ENCODE results near the gene LRCH1. TPM values are rescaled to one million over a fixed set of nuclear protein-coding genes. Genes with fewer than 3 reads are reported as not detected.

LRCH1 gene
- total RNA-seq, 1 donor from 2014 or later, result 17.1 TPM

DNA sequence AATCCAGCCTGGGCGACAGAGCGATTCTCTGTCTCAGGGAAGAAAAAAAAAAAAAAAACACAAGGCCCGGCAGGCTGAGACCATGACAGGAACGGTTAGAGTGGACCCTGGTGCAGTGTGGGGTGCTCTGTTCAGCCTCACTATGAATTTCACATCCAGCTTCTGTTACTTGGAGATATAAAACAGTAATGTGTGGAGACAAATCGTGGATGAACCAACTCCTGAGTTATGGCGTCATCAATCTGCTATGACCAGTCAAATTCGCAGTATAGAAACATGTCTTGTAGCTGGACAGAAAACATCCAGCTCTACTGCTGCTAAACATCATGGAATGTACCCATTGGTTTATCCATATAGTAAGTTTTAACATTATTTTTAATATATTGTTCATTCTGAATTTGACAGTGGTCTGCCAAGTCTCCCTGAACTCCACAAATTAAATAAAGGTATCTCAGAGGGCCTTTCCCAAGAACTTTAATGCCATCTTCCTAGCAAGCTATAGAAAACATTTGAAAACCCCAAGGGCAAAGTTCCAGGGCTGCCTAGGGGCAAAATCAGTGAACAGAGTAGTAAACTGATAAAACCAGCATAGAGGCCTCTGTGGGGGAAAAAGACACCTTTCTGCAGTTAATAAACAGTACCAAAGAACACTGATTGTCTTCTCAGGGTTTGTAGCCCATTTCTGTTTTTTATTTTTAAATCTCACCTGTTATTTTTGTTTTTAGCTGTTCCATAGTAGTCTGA lies 75.8 kb downstream of the LRCH1 start:
- FAIRE-seq (no peak), DNase-seq (ENCODE audit: low spot score in 2 of 2) (no peak)

DNA sequence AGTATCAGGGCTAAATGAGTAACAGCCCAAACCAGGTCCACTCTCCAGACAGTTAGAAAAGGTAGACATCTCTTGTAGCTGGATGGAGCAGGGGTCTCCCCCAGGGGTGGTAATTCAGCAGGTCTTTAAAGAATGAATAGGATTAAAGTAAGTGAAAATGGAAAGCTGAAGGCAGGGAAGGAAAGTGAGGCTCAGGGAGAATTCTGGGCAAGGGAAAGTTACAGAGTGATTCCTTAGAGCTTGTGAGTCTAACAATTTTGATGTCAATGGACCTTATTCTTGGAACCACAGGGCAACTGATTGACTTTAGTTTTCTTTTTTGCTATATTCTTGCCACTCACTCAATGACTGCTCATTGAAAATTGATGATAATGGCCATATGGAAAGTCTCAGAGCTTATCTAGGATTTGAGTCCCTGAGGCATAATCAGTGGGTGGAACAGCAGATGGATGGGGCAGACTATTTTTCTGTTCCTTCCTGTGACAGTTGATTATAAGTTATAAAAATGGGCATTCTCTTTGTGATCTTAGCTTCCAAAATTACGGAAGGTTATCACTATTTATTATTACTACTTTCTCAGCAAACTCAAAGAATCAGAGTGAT lies 76.9 kb downstream of the LRCH1 start:
- no peak for FAIRE-seq
- no peak for DNase-seq (ENCODE audit: low spot score in 2 of 2)

GRCh38 chr13:46630431-46631178 lies 77.6 kb downstream of the LRCH1 start:
- no peak for DNase-seq (ENCODE audit: low spot score in 2 of 2)

GRCh38 chr13:46631179-46631542 lies 78.2 kb downstream of the LRCH1 start:
- DNase-seq (ENCODE audit: low spot score in 2 of 2) (no peak), FAIRE-seq (no peak)

More at GRCh38 chr13:46630431-46631178, 77.6 kb downstream of the LRCH1 start:
- FAIRE-seq, result no peak

DNA sequence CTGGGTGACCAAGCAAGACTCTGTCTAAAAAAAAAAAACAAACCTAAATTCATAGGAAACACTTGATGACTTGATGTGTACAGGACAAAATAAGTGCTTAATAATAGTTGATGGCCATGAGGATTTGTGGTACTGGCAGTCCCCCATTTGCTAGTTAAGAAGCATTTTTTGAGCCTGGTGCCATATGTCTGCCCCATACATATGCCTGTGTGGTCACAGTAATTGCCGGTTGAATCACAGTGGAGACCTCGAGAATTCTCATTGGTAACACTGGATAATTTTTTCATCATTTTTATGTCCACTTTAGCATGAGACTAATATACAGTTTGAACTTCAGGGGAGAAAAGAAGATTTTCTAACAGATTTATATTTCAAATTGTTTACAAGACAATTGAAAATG lies 79.2 kb downstream of the LRCH1 start:
- no peak for DNase-seq (ENCODE audit: low spot score in 2 of 2)
- no peak for FAIRE-seq

GRCh38 chr13:46633416-46633815 lies 80.4 kb downstream of the LRCH1 start:
- DNase-seq (ENCODE audit: low spot score in 2 of 2), result no peak
- FAIRE-seq, result no peak

- FAIRE-seq (no peak), DNase-seq (ENCODE audit: low spot score in 2 of 2) (no peak)
Observed at GRCh38 chr13:46636451-46636850, 83.5 kb downstream of the LRCH1 start.

GRCh38 chr13:46637213-46637612 lies 84.2 kb downstream of the LRCH1 start:
- no peak for DNase-seq (ENCODE audit: low spot score in 2 of 2)
- FAIRE-seq, result no peak

DNA sequence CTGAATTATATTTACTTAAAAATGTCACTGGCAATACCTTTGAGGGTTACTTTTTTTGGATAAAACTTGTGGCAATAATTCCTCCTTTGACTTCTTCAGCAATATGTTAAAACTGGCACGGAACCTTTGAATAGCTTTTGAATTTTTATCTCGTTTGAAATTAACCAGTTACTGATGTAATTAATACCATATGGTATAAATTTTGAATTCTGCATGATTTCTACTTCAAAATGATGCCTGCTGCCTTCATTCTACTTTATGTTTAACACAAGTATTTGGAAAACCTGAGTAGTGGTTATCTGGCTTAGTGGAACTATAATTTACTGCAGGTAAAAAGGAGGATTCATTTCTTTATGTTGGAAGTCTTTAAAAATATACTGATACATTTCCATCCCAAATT lies 85.3 kb downstream of the LRCH1 start:
- no peak for FAIRE-seq
- DNase-seq (ENCODE audit: low spot score in 2 of 2), result no peak

GRCh38 chr13:46639033-46639981 lies 86.3 kb downstream of the LRCH1 start:
- DNase-seq (ENCODE audit: low spot score in 2 of 2) (no peak), FAIRE-seq (no peak)

- FAIRE-seq (no peak), DNase-seq (ENCODE audit: low spot score in 2 of 2) (no peak)
Observed at GRCh38 chr13:46640843-46641242, 87.9 kb downstream of the LRCH1 start.

- FAIRE-seq, result no peak
- no peak for DNase-seq (ENCODE audit: low spot score in 2 of 2)
Observed at GRCh38 chr13:46641274-46642081, 88.5 kb downstream of the LRCH1 start.

- DNase-seq (ENCODE audit: low spot score in 2 of 2) (no peak), FAIRE-seq (no peak)
Observed at GRCh38 chr13:46642254-46642653, 89.3 kb downstream of the LRCH1 start.

DNA sequence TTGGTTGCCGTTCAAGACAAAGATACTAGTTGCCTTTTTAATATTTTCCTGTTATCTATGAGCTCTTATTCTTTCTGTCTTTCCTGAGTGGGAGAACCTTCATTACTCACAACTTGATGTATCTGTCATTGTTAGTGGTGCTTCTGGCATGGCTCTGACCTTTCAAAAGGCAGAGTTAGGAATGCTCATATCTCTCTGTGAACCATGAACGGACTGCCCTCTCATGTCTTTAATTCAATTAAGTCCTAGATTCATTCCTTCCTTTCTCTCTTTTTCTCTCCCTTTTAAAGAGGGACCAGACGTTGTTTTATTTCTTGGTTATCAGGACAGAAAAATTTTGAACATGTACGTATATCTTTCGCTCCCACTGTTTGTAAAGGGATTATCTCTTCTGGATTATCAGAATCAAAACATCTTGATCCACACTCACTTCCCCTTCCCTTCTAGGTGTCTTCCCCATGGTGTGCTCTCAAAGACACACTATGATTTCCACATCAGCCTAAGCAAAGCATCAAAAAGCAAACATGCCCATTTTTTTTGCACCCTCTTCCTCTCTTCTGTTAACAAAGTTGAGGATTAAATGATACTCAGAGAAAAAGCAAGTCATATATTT lies 90.3 kb downstream of the LRCH1 start:
- no peak for DNase-seq (ENCODE audit: low spot score in 2 of 2)
- no peak for FAIRE-seq

- FAIRE-seq (no peak), DNase-seq (ENCODE audit: low spot score in 2 of 2) (no peak)
Observed at GRCh38 chr13:46644816-46645215, 91.8 kb downstream of the LRCH1 start.

DNA sequence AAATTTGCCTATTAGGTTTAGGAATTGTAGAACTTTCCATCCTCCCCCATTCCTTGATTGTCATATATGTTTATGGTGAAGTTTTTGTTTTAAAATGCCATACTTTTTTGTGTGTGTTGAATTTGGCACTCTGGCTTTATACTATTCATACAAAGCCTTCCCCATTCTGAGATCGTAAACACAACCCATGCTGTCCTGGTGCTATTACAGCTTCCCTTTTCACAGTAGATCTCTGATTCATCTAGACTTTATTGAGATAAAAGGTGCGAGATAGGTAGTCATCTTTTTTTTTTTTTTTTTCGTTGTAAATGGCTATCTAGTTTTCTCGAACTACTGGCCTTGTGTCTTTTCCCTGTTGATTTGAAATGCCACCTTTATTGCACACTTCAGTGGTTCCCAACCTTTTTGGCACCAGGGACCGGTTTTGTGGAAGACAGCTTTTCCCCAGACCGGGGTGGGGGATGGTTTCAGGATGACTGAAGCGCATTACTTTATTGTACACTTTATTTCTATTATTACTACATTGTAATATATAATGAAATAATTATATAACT lies 94.6 kb downstream of the LRCH1 start:
- FAIRE-seq (no peak), DNase-seq (ENCODE audit: low spot score in 2 of 2) (no peak)

GRCh38 chr13:46648166-46648607 lies 95.2 kb downstream of the LRCH1 start:
- DNase-seq (ENCODE audit: low spot score in 2 of 2), result no peak
- FAIRE-seq, result no peak

DNA sequence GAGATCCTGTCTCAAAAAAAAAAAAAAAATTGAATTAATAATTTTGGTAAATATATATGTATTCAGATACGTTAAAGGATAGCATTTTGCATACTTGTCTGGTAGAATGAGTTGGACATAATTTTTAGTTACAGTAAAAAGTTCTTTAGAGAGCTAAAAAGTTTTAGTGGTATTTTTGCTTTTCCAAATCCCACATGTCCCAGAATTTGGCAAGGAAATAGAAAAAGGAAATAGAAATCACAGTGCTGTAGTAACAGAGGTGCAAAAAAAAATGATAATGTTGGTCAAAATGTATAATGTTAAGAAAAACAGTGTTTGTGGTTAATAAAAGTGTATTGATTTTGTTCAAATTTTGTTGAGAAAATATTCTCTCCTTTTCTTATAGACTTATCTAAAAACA lies 96.8 kb downstream of the LRCH1 start:
- FAIRE-seq (no peak), DNase-seq (ENCODE audit: low spot score in 2 of 2) (no peak)

- DNase-seq (ENCODE audit: low spot score in 2 of 2), result no peak
- no peak for FAIRE-seq
Observed at GRCh38 chr13:46654951-46655350, 102.0 kb downstream of the LRCH1 start.
